ENCODE measurements around the gene RRP9.

Gene RRP9

DNA sequence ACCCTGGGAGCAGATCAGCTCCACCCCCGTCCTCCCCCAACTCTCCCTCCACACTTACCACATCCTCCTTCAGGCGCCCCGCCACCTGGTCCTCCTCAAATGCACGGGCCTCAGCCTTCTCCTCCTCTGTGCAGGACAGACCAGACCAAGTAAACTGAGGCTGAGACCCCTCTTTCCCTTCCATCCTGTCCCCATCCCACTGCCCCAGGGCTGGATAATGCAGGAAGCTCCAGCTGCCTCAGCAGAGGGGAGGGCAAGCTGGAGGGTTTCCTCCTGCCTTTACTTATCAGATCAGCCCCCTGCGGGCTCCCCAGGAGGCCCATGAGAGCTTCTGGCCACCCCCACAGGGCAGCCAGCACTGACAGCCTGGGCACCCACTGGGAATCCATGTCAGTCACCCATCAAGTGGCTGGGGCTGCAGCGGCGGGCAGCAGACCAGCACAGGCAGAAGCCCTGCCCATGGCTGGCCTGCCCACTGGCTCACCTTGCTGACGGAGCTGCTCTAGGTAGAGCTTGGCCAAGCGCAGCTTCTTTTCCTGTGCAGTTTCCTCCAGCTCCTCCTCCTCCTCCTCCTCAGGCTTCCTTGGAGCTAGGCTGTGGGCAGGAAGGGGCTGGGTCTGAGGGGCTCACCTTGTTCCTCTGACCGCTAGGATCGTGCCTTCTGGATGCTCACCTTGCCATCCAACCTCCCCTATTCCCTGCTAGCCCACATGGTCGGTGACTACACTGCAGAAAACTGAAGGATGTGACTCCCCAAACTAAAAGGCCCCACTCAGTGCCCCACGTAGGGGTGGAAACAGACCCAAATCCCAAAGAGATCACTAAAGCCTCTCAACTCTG, 3.9 kb downstream of the RRP9 start (continued):
- TF ChIP-seq, protein P1, sequence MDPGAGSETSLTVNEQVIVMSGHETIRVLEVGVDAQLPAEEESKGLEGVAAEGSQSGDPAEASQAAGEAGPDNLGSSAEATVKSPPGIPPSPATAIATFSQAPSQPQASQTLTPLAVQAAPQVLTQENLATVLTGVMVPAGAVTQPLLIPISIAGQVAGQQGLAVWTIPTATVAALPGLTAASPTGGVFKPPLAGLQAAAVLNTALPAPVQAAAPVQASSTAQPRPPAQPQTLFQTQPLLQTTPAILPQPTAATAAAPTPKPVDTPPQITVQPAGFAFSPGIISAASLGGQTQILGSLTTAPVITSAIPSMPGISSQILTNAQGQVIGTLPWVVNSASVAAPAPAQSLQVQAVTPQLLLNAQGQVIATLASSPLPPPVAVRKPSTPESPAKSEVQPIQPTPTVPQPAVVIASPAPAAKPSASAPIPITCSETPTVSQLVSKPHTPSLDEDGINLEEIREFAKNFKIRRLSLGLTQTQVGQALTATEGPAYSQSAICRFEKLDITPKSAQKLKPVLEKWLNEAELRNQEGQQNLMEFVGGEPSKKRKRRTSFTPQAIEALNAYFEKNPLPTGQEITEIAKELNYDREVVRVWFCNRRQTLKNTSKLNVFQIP (CRISPR knock-in tag; IDR thresholded peaks at IDR 0.05; ENCODE audit: borderline replicate concordance, low read depth) = no peak
- TF ChIP-seq, protein P2, sequence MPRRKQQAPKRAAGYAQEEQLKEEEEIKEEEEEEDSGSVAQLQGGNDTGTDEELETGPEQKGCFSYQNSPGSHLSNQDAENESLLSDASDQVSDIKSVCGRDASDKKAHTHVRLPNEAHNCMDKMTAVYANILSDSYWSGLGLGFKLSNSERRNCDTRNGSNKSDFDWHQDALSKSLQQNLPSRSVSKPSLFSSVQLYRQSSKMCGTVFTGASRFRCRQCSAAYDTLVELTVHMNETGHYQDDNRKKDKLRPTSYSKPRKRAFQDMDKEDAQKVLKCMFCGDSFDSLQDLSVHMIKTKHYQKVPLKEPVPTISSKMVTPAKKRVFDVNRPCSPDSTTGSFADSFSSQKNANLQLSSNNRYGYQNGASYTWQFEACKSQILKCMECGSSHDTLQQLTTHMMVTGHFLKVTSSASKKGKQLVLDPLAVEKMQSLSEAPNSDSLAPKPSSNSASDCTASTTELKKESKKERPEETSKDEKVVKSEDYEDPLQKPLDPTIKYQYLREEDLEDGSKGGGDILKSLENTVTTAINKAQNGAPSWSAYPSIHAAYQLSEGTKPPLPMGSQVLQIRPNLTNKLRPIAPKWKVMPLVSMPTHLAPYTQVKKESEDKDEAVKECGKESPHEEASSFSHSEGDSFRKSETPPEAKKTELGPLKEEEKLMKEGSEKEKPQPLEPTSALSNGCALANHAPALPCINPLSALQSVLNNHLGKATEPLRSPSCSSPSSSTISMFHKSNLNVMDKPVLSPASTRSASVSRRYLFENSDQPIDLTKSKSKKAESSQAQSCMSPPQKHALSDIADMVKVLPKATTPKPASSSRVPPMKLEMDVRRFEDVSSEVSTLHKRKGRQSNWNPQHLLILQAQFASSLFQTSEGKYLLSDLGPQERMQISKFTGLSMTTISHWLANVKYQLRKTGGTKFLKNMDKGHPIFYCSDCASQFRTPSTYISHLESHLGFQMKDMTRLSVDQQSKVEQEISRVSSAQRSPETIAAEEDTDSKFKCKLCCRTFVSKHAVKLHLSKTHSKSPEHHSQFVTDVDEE (CRISPR knock-in tag; IDR thresholded peaks at IDR 0.05) = no peak
- TF ChIP-seq ZNF8 (CRISPR knock-in tag; IDR thresholded peaks at IDR 0.05) (no peak), PPARA (CRISPR knock-in tag; IDR thresholded peaks at IDR 0.05; ENCODE audit: borderline replicate concordance) (no peak), ESRRG (CRISPR knock-in tag; IDR thresholded peaks at IDR 0.05) (no peak), TOX (CRISPR knock-in tag; IDR thresholded peaks at IDR 0.05; ENCODE audit: borderline replicate concordance) (no peak)

DNA sequence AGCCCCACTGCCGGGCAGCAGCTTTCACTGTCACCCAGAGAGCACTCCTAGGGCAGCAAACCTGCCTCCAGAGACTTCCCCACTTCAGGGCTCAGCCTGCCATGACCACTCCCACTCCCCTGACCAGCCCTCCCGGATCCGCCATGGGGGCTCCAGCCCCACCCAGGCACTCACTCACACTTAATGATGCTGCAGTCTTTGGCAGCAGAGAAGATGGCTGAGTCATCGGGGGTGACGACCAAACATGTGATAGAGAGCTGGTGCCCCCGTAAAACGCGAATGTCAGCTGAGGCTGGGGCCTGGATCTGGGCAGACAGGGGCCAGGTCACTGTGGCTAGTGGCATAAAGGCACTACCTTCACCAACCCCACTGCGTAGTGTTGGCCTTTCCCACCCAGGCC, 4.7 kb downstream of the RRP9 start:
- ATAC-seq = no peak
- TF ChIP-seq ZNF565 (CRISPR knock-in tag; conservative IDR thresholded peaks at IDR 0.05; ENCODE audit: low read depth) (no peak), ESRRG (CRISPR knock-in tag; IDR thresholded peaks at IDR 0.05) (no peak), SNAI2 (CRISPR knock-in tag; IDR thresholded peaks at IDR 0.05) (no peak), ZC3H10 (CRISPR knock-in tag; IDR thresholded peaks at IDR 0.05) (no peak), ISL1 (CRISPR knock-in tag; IDR thresholded peaks at IDR 0.05) (no peak), ZNF8 (CRISPR knock-in tag; IDR thresholded peaks at IDR 0.05) (no peak)
- TF ChIP-seq, protein P3, sequence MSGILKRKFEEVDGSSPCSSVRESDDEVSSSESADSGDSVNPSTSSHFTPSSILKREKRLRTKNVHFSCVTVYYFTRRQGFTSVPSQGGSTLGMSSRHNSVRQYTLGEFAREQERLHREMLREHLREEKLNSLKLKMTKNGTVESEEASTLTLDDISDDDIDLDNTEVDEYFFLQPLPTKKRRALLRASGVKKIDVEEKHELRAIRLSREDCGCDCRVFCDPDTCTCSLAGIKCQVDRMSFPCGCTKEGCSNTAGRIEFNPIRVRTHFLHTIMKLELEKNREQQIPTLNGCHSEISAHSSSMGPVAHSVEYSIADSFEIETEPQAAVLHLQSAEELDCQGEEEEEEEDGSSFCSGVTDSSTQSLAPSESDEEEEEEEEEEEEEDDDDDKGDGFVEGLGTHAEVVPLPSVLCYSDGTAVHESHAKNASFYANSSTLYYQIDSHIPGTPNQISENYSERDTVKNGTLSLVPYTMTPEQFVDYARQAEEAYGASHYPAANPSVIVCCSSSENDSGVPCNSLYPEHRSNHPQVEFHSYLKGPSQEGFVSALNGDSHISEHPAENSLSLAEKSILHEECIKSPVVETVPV (CRISPR knock-in tag; IDR thresholded peaks at IDR 0.05) = no peak
- TF ChIP-seq, protein P4, sequence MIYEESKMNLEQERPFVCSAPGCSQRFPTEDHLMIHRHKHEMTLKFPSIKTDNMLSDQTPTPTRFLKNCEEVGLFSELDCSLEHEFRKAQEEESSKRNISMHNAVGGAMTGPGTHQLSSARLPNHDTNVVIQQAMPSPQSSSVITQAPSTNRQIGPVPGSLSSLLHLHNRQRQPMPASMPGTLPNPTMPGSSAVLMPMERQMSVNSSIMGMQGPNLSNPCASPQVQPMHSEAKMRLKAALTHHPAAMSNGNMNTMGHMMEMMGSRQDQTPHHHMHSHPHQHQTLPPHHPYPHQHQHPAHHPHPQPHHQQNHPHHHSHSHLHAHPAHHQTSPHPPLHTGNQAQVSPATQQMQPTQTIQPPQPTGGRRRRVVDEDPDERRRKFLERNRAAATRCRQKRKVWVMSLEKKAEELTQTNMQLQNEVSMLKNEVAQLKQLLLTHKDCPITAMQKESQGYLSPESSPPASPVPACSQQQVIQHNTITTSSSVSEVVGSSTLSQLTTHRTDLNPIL (CRISPR knock-in tag; IDR thresholded peaks at IDR 0.05; ENCODE audit: low read depth) = no peak
- TF ChIP-seq, protein P5, sequence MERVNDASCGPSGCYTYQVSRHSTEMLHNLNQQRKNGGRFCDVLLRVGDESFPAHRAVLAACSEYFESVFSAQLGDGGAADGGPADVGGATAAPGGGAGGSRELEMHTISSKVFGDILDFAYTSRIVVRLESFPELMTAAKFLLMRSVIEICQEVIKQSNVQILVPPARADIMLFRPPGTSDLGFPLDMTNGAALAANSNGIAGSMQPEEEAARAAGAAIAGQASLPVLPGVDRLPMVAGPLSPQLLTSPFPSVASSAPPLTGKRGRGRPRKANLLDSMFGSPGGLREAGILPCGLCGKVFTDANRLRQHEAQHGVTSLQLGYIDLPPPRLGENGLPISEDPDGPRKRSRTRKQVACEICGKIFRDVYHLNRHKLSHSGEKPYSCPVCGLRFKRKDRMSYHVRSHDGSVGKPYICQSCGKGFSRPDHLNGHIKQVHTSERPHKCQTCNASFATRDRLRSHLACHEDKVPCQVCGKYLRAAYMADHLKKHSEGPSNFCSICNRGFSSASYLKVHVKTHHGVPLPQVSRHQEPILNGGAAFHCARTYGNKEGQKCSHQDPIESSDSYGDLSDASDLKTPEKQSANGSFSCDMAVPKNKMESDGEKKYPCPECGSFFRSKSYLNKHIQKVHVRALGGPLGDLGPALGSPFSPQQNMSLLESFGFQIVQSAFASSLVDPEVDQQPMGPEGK (CRISPR knock-in tag; IDR thresholded peaks at IDR 0.05; ENCODE audit: borderline replicate concordance) = no peak

DNA sequence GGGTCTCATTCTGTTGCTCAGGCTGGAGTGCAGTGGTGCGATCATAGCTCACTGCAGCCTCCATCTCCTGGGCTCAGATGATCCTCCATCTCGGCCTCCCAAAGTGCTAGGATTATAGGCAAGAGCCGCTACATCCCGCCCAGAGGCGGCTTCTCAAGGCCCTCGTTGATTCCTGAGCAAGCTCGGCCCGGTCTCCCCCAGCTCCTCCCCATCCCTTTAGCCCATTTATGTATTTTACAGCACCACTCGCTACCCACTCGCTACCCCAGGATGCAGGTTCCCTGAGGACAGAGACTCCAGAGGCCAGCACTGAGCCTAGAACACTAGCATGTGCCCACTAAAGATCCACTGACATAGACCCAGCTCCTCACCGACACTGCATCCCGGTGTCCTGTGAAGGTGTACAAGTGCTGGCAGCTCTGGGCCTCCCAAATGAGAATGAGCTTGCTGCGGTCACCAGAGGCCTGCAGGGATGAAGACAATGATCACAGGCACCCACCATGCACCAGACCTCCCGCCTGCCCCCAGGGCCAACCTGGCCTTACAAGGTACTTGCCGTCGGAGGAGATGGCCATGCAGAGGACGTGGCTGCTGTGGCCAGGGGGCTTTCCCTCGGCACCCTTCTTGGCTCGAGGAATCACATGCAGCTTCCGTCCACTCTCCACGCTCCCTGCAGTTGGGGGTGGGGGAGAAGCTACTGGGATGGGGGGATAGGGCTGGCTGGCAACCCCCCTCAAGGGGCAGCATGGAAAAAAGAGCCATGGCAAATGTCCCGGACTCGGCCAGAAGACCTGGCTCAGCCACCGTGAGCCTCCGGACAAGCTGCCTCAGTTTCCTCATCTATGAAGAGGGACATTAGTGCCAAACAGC, 5.6 kb downstream of the RRP9 start:
- ATAC-seq = no peak
- TF ChIP-seq ZFP3 (CRISPR knock-in tag; IDR thresholded peaks at IDR 0.05) (no peak), GLIS3 (CRISPR knock-in tag; IDR thresholded peaks at IDR 0.05) (no peak), ZNF565 (CRISPR knock-in tag; conservative IDR thresholded peaks at IDR 0.05; ENCODE audit: low read depth) (no peak), OSR1 (CRISPR knock-in tag; IDR thresholded peaks at IDR 0.05) (no peak), ARNTL (CRISPR knock-in tag; IDR thresholded peaks at IDR 0.05; ENCODE audit: borderline replicate concordance, low read depth) (no peak), TCF4 (CRISPR knock-in tag; IDR thresholded peaks at IDR 0.05; ENCODE audit: borderline replicate concordance) (no peak), ZFP30 (CRISPR knock-in tag; IDR thresholded peaks at IDR 0.05) (no peak), PPARA (CRISPR knock-in tag; IDR thresholded peaks at IDR 0.05; ENCODE audit: borderline replicate concordance) (no peak), ISL1 (CRISPR knock-in tag; IDR thresholded peaks at IDR 0.05) (no peak)
- TF ChIP-seq, protein P3 (CRISPR knock-in tag; IDR thresholded peaks at IDR 0.05) = no peak
- TF ChIP-seq, protein P4 (CRISPR knock-in tag; IDR thresholded peaks at IDR 0.05; ENCODE audit: low read depth) = no peak
- TF ChIP-seq, protein P1 (CRISPR knock-in tag; IDR thresholded peaks at IDR 0.05; ENCODE audit: borderline replicate concordance, low read depth) = no peak
